IPS DF 4.7 (cell line): ENCODE measurements around the gene HSPH1.
"Not testable (repeated sequence)": the region's sequence is repeated elsewhere in the genome, so short reads cannot be mapped to it uniquely, and the experiment has no call there.

Experiments used
- DNase-seq: peaks from one replicate; pipeline ENCODE4 v3.0.0-alpha.2; 2013; ENCODE audit warnings: low spot score; ENCODE audit errors: extremely low read depth

Gene HSPH1

GRCh38 chr13:31131470-31131961 is 30.2 kb downstream of the HSPH1 start:
- no peak for DNase-seq

GRCh38 chr13:31129419-31129818 is 32.3 kb downstream of the HSPH1 start:
- DNase-seq = no peak

DNA sequence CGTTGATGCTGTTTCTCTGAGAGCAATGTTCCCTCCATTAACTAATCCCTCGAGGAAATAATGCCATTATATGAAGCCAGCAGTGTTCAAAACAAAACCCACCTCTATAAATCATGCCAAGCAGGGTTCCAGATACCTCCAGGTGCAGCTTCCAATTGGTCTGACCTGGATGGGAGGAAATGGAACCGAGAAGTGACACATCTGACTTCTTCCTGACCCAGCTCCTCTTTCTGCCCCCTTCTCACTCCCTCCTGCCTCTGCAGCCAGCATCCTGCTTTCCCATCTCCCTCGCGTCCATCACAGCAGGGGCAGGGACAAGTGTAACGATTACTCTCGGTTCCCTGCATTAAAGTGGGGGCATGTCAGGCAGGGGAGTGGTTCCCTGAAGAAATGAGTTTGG is 37.5 kb downstream of the HSPH1 start:
- no peak for DNase-seq

DNA sequence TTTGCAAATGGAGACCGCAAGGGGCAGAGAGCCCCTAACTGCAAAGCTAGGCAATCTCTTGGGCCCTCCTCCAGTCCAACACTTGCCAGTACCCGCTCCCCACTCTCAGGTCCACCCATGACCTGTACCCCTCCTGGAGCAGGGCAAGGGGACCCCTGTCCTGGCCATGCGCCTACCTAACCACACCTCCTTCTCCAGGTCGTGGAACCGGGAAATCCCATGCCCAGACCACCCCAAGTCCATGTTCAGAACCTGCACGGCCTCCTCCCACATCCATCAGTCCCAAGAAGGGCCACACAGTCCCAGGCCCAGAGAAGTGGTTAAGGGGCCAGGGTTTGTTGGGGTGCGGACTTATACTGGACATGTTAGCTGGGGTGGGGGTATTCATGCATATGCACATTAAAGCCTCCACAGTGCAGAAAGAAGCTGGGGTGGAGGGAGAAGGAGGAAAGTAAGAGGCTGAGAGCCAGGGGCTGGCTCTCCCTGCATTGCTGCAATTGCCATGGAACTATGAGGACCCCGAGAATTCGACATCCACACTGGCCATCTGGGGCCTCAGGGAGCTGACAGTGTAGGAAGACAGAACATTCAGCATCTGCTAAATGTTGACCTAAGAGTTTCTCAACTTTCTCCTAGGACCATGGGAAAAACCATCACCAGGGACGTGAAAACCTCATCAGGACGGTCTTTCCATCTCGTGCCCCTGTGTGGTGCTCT is 39.0 kb downstream of the HSPH1 start:
- DNase-seq = no peak

GRCh38 chr13:31122143-31122542 is 39.6 kb downstream of the HSPH1 start:
- DNase-seq = no peak

- DNase-seq = no peak
Observed at GRCh38 chr13:31121379-31122140, 40.1 kb downstream of the HSPH1 start.

- no peak for DNase-seq
Observed at GRCh38 chr13:31119966-31120700, 41.6 kb downstream of the HSPH1 start.

DNA sequence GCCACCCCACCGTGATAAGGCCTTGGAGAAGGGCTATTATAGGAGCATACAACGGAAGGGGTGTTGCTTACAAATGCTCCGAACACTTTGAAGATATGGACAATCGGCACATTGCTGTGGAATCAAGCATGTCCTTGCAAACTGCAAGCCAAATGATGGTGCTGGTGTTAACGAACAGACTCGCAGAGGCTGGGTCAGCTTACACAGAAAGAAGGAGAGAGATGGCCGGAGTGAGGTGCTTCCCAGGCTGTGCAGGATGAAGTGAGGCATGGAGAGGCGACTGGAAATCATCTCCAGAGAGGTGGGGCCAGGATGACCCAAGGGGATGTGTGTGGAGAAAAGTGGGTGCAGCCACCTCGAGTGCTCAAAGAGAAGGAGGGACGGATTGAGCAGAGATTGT is 42.2 kb downstream of the HSPH1 start:
- no peak for DNase-seq

DNA sequence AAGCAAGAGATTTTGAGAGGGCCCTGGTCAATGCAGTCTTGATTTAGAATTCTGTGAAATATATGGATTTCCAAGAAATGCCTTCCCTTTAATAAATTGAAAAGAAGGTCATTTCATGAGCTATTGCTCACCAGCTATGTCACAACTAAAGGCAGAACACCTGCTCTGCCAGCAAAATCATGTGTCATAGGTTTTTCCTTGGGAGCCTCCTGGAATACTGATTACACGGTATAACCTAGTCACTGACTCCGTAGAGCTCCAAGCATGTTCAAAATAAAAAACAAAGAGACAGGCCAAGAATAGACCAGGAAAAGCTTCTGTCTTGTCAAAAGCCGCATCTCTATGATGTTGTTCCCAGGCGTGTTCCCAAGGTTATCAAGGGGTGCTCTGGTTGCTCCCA is 45.5 kb downstream of the HSPH1 start:
- no peak for DNase-seq

- no peak for DNase-seq
Observed at GRCh38 chr13:31115616-31116015, 46.1 kb downstream of the HSPH1 start.

DNA sequence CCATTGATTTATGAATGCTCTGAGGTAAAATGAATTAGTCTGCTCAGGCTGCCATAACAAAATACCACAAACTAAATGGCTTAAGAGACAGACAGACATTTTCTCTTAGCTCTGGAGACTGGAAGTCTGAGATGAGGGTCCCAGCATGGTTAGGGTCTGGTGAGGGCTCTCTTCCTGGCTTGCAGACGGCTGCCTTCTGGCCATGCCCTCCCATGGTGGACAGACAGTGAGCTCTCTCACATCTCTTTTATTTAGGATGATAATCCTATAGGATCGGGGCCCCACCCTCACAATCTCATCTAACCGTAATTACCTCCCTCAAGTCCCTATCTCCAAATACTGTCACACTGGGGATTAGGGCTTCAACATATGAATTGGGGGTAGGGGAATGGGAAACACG is 47.1 kb downstream of the HSPH1 start:
- DNase-seq = no peak

- no peak for DNase-seq
Observed at GRCh38 chr13:31111136-31111535, 50.6 kb downstream of the HSPH1 start.

DNA sequence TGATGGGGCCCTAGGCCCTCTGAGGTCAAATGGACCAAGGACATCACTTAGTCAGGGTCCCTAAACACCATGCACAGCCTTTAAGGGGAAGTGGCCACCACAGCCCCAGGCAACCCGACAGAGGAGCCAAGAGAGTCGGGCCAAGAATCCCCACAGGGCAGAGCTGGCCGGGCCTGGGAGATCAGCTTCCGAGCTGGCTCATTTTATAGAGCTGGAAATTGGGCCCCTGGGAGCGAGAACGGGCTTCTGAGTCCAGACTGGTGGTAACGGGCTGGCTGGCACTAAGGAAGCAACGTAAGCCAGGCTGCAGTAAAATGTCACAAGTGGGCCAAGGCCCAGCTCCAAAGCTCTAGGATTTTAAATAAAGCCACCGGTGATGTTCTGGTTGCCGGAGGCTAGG is 51.1 kb downstream of the HSPH1 start:
- no peak for DNase-seq

DNA sequence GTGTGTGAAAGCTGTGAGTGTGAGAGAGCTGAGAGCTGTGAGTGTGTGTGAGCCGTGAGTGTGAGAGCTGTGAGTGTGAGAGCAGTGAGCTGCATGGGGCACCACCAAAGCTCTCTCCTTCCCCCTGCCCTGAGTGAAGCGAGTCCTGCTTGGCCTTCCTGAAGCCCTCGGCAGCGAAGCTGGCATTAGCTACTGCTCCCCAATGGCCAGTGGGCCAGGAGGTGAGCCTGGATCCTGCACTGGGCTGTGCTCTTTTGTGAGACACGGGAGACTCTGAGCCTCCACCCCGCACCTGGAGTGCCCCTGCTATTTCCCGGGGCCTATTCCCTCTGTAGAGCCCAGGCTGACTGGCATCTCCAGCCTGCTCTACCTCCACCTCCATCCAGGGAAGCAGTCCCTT is 51.5 kb downstream of the HSPH1 start:
- no peak for DNase-seq

- no peak for DNase-seq
Observed at GRCh38 chr13:31107109-31107508, 54.6 kb downstream of the HSPH1 start.

DNA sequence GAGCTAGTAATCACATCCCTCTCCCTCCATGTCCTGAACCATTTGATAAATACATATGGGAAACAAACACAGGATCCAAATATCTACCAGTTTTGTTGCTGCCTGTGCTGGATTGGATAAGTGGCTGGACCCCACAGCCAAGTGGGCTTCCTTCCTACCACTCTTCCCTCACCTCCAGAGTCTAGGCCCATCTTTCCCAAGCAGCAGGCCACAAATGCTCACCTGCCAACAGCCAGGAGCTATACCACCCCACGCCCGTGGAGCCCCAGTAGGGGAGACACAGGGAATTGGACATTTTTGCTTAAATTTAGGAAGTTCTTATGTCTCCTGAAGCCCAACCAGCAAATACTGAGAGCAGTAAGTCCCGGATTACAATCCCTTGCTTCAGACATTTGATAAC is 55.8 kb downstream of the HSPH1 start:
- DNase-seq = no peak

- no peak for DNase-seq
Observed at GRCh38 chr13:31105020-31105795, 56.5 kb downstream of the HSPH1 start.

DNA sequence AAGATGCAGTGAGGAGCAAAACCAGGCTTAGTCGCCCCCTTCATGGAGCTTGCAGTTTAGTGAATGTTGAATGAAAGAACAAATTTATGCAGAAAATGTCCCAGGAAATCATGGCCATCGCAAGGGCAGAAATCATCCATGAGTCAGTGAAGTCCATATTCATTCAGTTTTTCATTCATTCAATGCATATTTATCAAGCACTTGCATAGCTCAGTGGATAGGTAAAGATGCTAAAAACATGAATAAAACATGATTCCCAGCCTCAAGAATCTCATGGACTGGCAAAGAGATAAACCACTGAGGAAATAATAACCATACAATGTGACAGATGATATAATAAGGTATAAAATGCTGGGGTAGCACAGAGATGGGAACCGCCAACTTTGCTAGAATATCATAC is 58.8 kb downstream of the HSPH1 start:
- DNase-seq = no peak

GRCh38 chr13:31101472-31102170 is 60.1 kb downstream of the HSPH1 start:
- no peak for DNase-seq

DNA sequence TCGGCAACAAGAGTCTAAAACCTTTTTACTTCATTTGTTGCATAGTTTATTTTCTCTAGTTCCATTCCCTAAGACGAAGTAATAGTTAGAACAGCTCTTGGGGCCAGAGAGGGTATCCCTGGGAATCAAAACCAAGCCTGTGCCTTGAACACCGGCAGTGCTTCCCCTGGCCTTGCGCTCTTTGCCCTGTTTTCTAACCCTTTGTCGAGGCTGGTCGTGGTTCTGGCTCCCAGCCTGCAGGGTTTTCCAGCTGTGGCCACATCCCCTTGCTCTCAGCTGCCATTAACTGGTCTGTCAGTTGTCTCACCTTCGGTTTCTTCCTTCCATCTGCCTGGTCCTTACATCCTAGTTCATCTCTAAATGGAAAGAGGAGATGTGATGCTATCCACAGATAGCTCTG is 61.0 kb downstream of the HSPH1 start:
- DNase-seq = no peak

- not testable (repeated sequence) for DNase-seq
Observed at GRCh38 chr13:31097911-31098434, 63.7 kb downstream of the HSPH1 start.
